ENCODE data around the gene USP3.

The USP3 gene

DNA sequence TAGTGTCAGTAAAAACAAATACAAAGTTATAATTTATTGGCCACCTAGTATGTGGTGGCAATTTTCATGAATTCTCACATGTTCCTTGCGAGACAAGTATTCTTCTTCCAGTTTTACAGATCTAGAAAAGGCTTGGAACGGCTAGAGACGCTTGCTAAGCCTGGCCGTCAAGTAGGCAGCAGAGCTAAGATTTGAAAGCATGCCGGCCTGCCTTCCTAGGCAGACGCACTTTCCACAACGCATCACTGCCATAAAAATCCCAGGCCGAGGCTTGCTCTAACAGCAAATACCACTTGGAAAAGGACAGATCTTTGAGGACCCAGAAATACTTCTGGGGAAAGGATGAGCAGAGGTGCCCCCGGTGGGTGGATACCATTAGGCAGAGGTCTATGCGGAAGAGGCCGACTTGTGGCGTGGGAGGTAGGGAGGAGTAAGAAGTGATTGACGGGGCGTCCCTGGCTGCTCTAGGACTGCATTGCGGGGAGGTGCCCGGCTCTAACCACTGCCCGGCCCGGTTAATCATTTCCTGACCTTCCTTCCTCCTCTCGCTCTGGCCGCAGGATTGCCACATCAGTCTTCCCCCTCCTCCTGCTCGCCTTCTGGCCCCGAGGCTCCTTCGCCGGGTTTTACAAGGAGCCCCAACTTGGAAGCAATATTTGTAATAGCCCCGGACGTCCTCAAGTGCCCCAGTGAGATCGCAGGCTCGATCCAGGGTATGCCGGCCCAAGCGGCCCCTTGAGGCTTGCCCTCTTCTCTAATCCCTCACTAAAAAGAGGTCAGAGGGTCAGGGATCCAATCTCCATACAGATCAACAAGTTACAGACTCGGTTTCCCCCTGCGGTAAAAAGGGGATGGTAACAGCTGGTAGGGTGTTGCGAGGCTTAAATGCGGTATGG is 1.3 kb upstream of the USP3 start (continued):
- TF ChIP-seq, protein P1, sequence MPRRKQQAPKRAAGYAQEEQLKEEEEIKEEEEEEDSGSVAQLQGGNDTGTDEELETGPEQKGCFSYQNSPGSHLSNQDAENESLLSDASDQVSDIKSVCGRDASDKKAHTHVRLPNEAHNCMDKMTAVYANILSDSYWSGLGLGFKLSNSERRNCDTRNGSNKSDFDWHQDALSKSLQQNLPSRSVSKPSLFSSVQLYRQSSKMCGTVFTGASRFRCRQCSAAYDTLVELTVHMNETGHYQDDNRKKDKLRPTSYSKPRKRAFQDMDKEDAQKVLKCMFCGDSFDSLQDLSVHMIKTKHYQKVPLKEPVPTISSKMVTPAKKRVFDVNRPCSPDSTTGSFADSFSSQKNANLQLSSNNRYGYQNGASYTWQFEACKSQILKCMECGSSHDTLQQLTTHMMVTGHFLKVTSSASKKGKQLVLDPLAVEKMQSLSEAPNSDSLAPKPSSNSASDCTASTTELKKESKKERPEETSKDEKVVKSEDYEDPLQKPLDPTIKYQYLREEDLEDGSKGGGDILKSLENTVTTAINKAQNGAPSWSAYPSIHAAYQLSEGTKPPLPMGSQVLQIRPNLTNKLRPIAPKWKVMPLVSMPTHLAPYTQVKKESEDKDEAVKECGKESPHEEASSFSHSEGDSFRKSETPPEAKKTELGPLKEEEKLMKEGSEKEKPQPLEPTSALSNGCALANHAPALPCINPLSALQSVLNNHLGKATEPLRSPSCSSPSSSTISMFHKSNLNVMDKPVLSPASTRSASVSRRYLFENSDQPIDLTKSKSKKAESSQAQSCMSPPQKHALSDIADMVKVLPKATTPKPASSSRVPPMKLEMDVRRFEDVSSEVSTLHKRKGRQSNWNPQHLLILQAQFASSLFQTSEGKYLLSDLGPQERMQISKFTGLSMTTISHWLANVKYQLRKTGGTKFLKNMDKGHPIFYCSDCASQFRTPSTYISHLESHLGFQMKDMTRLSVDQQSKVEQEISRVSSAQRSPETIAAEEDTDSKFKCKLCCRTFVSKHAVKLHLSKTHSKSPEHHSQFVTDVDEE (CRISPR knock-in tag; IDR thresholded peaks at IDR 0.05): no peak
- TF ChIP-seq, protein P2, sequence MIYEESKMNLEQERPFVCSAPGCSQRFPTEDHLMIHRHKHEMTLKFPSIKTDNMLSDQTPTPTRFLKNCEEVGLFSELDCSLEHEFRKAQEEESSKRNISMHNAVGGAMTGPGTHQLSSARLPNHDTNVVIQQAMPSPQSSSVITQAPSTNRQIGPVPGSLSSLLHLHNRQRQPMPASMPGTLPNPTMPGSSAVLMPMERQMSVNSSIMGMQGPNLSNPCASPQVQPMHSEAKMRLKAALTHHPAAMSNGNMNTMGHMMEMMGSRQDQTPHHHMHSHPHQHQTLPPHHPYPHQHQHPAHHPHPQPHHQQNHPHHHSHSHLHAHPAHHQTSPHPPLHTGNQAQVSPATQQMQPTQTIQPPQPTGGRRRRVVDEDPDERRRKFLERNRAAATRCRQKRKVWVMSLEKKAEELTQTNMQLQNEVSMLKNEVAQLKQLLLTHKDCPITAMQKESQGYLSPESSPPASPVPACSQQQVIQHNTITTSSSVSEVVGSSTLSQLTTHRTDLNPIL (CRISPR knock-in tag; IDR thresholded peaks at IDR 0.05; ENCODE audit: low read depth): no peak
- TF ChIP-seq BACH2 (CRISPR knock-in tag; IDR thresholded peaks at IDR 0.05; ENCODE audit: borderline replicate concordance): no peak
- TF ChIP-seq OSR1 (CRISPR knock-in tag; IDR thresholded peaks at IDR 0.05): no peak
- no peak for TF ChIP-seq ZFP30 (CRISPR knock-in tag; IDR thresholded peaks at IDR 0.05)

DNA sequence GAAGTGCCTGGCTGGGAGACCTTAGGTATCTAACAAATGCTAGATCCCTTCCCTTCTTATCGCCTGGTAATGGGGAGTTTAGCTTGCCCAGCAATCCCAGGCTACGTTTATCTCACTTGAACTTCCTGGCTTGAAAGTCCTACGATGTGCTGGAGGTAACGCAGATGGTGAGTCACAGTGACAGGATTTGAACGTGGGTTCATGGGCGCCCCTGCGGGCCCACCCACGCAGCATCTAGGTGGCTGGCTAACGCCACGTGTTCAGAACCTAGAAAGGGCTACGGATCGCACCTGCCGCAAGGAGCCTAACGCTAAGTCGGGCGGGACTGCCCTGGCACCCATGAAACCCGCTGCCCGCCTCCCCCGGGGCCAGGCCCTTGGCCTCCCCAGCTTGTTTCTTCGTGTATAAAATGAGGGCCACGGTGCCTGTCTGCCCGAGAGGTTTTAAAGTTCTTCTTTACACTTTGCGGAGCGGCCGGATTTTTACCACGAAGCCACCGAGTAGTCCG is 600 bp upstream of the USP3 start:
- TF ChIP-seq, protein P2 (CRISPR knock-in tag; IDR thresholded peaks at IDR 0.05; ENCODE audit: low read depth): no peak
- TF ChIP-seq RARB (CRISPR knock-in tag; IDR thresholded peaks at IDR 0.05): no peak
- no peak for TF ChIP-seq TCF4 (CRISPR knock-in tag; IDR thresholded peaks at IDR 0.05; ENCODE audit: borderline replicate concordance)
- TF ChIP-seq ZNF8 (CRISPR knock-in tag; IDR thresholded peaks at IDR 0.05): no peak
- TF ChIP-seq ESRRG (CRISPR knock-in tag; IDR thresholded peaks at IDR 0.05): no peak
- TF ChIP-seq, protein P3, sequence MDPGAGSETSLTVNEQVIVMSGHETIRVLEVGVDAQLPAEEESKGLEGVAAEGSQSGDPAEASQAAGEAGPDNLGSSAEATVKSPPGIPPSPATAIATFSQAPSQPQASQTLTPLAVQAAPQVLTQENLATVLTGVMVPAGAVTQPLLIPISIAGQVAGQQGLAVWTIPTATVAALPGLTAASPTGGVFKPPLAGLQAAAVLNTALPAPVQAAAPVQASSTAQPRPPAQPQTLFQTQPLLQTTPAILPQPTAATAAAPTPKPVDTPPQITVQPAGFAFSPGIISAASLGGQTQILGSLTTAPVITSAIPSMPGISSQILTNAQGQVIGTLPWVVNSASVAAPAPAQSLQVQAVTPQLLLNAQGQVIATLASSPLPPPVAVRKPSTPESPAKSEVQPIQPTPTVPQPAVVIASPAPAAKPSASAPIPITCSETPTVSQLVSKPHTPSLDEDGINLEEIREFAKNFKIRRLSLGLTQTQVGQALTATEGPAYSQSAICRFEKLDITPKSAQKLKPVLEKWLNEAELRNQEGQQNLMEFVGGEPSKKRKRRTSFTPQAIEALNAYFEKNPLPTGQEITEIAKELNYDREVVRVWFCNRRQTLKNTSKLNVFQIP (CRISPR knock-in tag; IDR thresholded peaks at IDR 0.05; ENCODE audit: borderline replicate concordance, low read depth): no peak
- no peak for TF ChIP-seq ZC3H10 (CRISPR knock-in tag; IDR thresholded peaks at IDR 0.05)
- TF ChIP-seq, protein P4, sequence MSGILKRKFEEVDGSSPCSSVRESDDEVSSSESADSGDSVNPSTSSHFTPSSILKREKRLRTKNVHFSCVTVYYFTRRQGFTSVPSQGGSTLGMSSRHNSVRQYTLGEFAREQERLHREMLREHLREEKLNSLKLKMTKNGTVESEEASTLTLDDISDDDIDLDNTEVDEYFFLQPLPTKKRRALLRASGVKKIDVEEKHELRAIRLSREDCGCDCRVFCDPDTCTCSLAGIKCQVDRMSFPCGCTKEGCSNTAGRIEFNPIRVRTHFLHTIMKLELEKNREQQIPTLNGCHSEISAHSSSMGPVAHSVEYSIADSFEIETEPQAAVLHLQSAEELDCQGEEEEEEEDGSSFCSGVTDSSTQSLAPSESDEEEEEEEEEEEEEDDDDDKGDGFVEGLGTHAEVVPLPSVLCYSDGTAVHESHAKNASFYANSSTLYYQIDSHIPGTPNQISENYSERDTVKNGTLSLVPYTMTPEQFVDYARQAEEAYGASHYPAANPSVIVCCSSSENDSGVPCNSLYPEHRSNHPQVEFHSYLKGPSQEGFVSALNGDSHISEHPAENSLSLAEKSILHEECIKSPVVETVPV (CRISPR knock-in tag; IDR thresholded peaks at IDR 0.05): no peak
- no peak for TF ChIP-seq OSR1 (CRISPR knock-in tag; IDR thresholded peaks at IDR 0.05)
- no peak for TF ChIP-seq ISL1 (CRISPR knock-in tag; IDR thresholded peaks at IDR 0.05)
- no peak for TF ChIP-seq ZFP30 (CRISPR knock-in tag; IDR thresholded peaks at IDR 0.05)
- TF ChIP-seq, protein P1 (CRISPR knock-in tag; IDR thresholded peaks at IDR 0.05): no peak
- no peak for TF ChIP-seq BACH2 (CRISPR knock-in tag; IDR thresholded peaks at IDR 0.05; ENCODE audit: borderline replicate concordance)
- no peak for TF ChIP-seq ZFP3 (CRISPR knock-in tag; IDR thresholded peaks at IDR 0.05)
- TF ChIP-seq GLIS3 (CRISPR knock-in tag; IDR thresholded peaks at IDR 0.05): no peak
- no peak for TF ChIP-seq ZNF565 (CRISPR knock-in tag; conservative IDR thresholded peaks at IDR 0.05; ENCODE audit: low read depth)
- TF ChIP-seq ARNTL (CRISPR knock-in tag; IDR thresholded peaks at IDR 0.05; ENCODE audit: borderline replicate concordance, low read depth): no peak
- TF ChIP-seq CSDC2 (CRISPR knock-in tag; IDR thresholded peaks at IDR 0.05): no peak

More for the DNA sequence above, 600 bp upstream of the USP3 start:
- ATAC-seq: peak; percentile 43

All from SK-N-SH treated with all-trans-retinoic acid at 6 μM for 48 hours (cell line).